ENCODE results near the gene LRBA.

LRBA gene

GRCh38 chr4:150628073-150628472 is 387.0 kb downstream of the LRBA start:
- H3K18ac ChIP-seq (ENCODE audit: low read depth in 1 of 2, low read length in 2 of 2), result no peak overlapping the region

GRCh38 chr4:150625033-150625432 is 390.1 kb downstream of the LRBA start:
- no peaks in the 10 kb centered on the region for H3K4me1 ChIP-seq (ENCODE audit: control insufficient read depth, insufficient read depth, low read depth, low read length)
- H3K27me3 ChIP-seq (ENCODE audit: control insufficient read depth in 1 of 2, insufficient read depth in 1 of 2, low read length in 2 of 2), result no peaks in the 10 kb centered on the region
- no peak overlapping the region for H3K18ac ChIP-seq (ENCODE audit: low read depth in 1 of 2, low read length in 2 of 2)
- H3K9me3 ChIP-seq (ENCODE audit: control insufficient read depth, low read length), result no peaks in the 10 kb centered on the region
- H4K91ac ChIP-seq (ENCODE audit: low read length), result no peak overlapping the region
- H3K9ac ChIP-seq (ENCODE audit: low read length), result no peak overlapping the region
- H4K8ac ChIP-seq (ENCODE audit: low read length), result no peak overlapping the region
- H3K14ac ChIP-seq (ENCODE audit: low read length in 2 of 2), result no peak overlapping the region
- no peak overlapping the region for H2BK12ac ChIP-seq (ENCODE audit: low read length in 2 of 2)
- no peak overlapping the region for H2BK15ac ChIP-seq (ENCODE audit: low read depth, poor library complexity, severe bottlenecking)
- H2BK120ac ChIP-seq (ENCODE audit: low read depth, low read length), result no peak overlapping the region
- DNase-seq, result no peak
- H2BK5ac ChIP-seq (ENCODE audit: low read depth, low read length, poor library complexity, severe bottlenecking), result no peak overlapping the region
- H2AK5ac ChIP-seq (ENCODE audit: low read length, severe bottlenecking), result no peak overlapping the region
- H3K4me3 ChIP-seq (ENCODE audit: insufficient read depth in 1 of 2, low read depth in 1 of 2, low read length in 2 of 2), result no peak overlapping the region
- H3K36me3 ChIP-seq (ENCODE audit: control insufficient read depth in 1 of 2, insufficient read depth in 2 of 2, low read depth in 1 of 2, low read length in 2 of 2), result no peaks in the 10 kb centered on the region
- no peak overlapping the region for H3K23ac ChIP-seq (ENCODE audit: low read length in 2 of 2)
- H3K4me2 ChIP-seq (ENCODE audit: low read length, poor library complexity, severe bottlenecking), result no peak overlapping the region
- H3K4ac ChIP-seq (ENCODE audit: low read depth in 1 of 2, low read length in 2 of 2), result no peak overlapping the region
- H3K79me1 ChIP-seq (replicated peaks; ENCODE audit: low read length, poor library complexity, severe bottlenecking), result peaks cover 2% of the 10 kb centered on the region
- WGBS, result no CpG with 5 or more reads among the region's 2 CpGs
- no peak overlapping the region for H3K27ac ChIP-seq (ENCODE audit: low read length, poor library complexity, severe bottlenecking)
- H2AFZ ChIP-seq (ENCODE audit: low read depth, low read length), result no peak overlapping the region

More at GRCh38 chr4:150628073-150628472, 387.0 kb downstream of the LRBA start:
- H2BK12ac ChIP-seq (ENCODE audit: low read length in 2 of 2), result no peak overlapping the region
- H2AFZ ChIP-seq (ENCODE audit: low read depth, low read length), result no peak overlapping the region
- H3K9ac ChIP-seq (ENCODE audit: low read length), result no peak overlapping the region
- no peaks in the 10 kb centered on the region for H3K27me3 ChIP-seq (ENCODE audit: control insufficient read depth in 1 of 2, insufficient read depth in 1 of 2, low read length in 2 of 2)
- H4K8ac ChIP-seq (ENCODE audit: low read length), result no peak overlapping the region
- no peak overlapping the region for H3K4me2 ChIP-seq (ENCODE audit: low read length, poor library complexity, severe bottlenecking)
- H2BK120ac ChIP-seq (ENCODE audit: low read depth, low read length), result no peak overlapping the region
- no peaks in the 10 kb centered on the region for H3K79me1 ChIP-seq (replicated peaks; ENCODE audit: low read length, poor library complexity, severe bottlenecking)
- no peak for DNase-seq
- peaks cover 6% of the 10 kb centered on the region for H3K9me3 ChIP-seq (ENCODE audit: control insufficient read depth, low read length)
- H2BK5ac ChIP-seq (ENCODE audit: low read depth, low read length, poor library complexity, severe bottlenecking), result no peak overlapping the region
- no peak overlapping the region for H4K91ac ChIP-seq (ENCODE audit: low read length)
- no peak overlapping the region for H3K23ac ChIP-seq (ENCODE audit: low read length in 2 of 2)
- H3K4me1 ChIP-seq (ENCODE audit: control insufficient read depth, insufficient read depth, low read depth, low read length), result no peaks in the 10 kb centered on the region
- H3K14ac ChIP-seq (ENCODE audit: low read length in 2 of 2), result no peak overlapping the region
- no peak overlapping the region for H2BK15ac ChIP-seq (ENCODE audit: low read depth, poor library complexity, severe bottlenecking)
- no peak overlapping the region for H2AK5ac ChIP-seq (ENCODE audit: low read length, severe bottlenecking)
- WGBS, result no CpG with 5 or more reads among the region's 2 CpGs
- H3K4me3 ChIP-seq (ENCODE audit: insufficient read depth in 1 of 2, low read depth in 1 of 2, low read length in 2 of 2), result no peak overlapping the region
- H3K27ac ChIP-seq (ENCODE audit: low read length, poor library complexity, severe bottlenecking), result no peak overlapping the region
- no peaks in the 10 kb centered on the region for H3K36me3 ChIP-seq (ENCODE audit: control insufficient read depth in 1 of 2, insufficient read depth in 2 of 2, low read depth in 1 of 2, low read length in 2 of 2)
- no peak overlapping the region for H3K4ac ChIP-seq (ENCODE audit: low read depth in 1 of 2, low read length in 2 of 2)

GRCh38 chr4:150624055-150624454 is 391.0 kb downstream of the LRBA start:
- H3K9ac ChIP-seq (ENCODE audit: low read length), result no peak overlapping the region
- no CpG with 5 or more reads among the region's 1 CpG for WGBS
- no peaks in the 10 kb centered on the region for H3K4me1 ChIP-seq (ENCODE audit: control insufficient read depth, insufficient read depth, low read depth, low read length)
- H3K79me1 ChIP-seq (replicated peaks; ENCODE audit: low read length, poor library complexity, severe bottlenecking), result peaks cover 2% of the 10 kb centered on the region
- H3K36me3 ChIP-seq (ENCODE audit: control insufficient read depth in 1 of 2, insufficient read depth in 2 of 2, low read depth in 1 of 2, low read length in 2 of 2), result no peaks in the 10 kb centered on the region
- H3K27ac ChIP-seq (ENCODE audit: low read length, poor library complexity, severe bottlenecking), result no peak overlapping the region
- no peak overlapping the region for H4K8ac ChIP-seq (ENCODE audit: low read length)
- H2AFZ ChIP-seq (ENCODE audit: low read depth, low read length), result no peak overlapping the region
- no peak for DNase-seq
- H4K91ac ChIP-seq (ENCODE audit: low read length), result no peak overlapping the region
- H3K27me3 ChIP-seq (ENCODE audit: control insufficient read depth in 1 of 2, insufficient read depth in 1 of 2, low read length in 2 of 2), result no peaks in the 10 kb centered on the region
- no peak overlapping the region for H3K4me2 ChIP-seq (ENCODE audit: low read length, poor library complexity, severe bottlenecking)
- H3K14ac ChIP-seq (ENCODE audit: low read length in 2 of 2), result no peak overlapping the region
- no peak overlapping the region for H3K4ac ChIP-seq (ENCODE audit: low read depth in 1 of 2, low read length in 2 of 2)
- H2BK15ac ChIP-seq (ENCODE audit: low read depth, poor library complexity, severe bottlenecking), result no peak overlapping the region
- no peak overlapping the region for H3K18ac ChIP-seq (ENCODE audit: low read depth in 1 of 2, low read length in 2 of 2)
- no peak overlapping the region for H2AK5ac ChIP-seq (ENCODE audit: low read length, severe bottlenecking)
- H3K23ac ChIP-seq (ENCODE audit: low read length in 2 of 2), result no peak overlapping the region
- H2BK12ac ChIP-seq (ENCODE audit: low read length in 2 of 2), result no peak overlapping the region
- no peak overlapping the region for H3K4me3 ChIP-seq (ENCODE audit: insufficient read depth in 1 of 2, low read depth in 1 of 2, low read length in 2 of 2)
- H2BK120ac ChIP-seq (ENCODE audit: low read depth, low read length), result no peak overlapping the region
- no peaks in the 10 kb centered on the region for H3K9me3 ChIP-seq (ENCODE audit: control insufficient read depth, low read length)
- no peak overlapping the region for H2BK5ac ChIP-seq (ENCODE audit: low read depth, low read length, poor library complexity, severe bottlenecking)

- H3K36me3 ChIP-seq (ENCODE audit: control insufficient read depth in 1 of 2, insufficient read depth in 2 of 2, low read depth in 1 of 2, low read length in 2 of 2), result no peaks in the 10 kb centered on the region
- H3K27me3 ChIP-seq (ENCODE audit: control insufficient read depth in 1 of 2, insufficient read depth in 1 of 2, low read length in 2 of 2), result no peaks in the 10 kb centered on the region
- H3K4me1 ChIP-seq (ENCODE audit: control insufficient read depth, insufficient read depth, low read depth, low read length), result no peaks in the 10 kb centered on the region
- peak overlapping the region in 1 of 2 experiments; percentile 48 for H3K4me3 ChIP-seq (ENCODE audit: insufficient read depth in 1 of 2, low read depth in 1 of 2, low read length in 2 of 2)
- no peak overlapping the region for H3K4me2 ChIP-seq (ENCODE audit: low read length, poor library complexity, severe bottlenecking)
- DNase-seq, result no peak
- no peak overlapping the region for H3K23ac ChIP-seq (ENCODE audit: low read length in 2 of 2)
- H3K4ac ChIP-seq (ENCODE audit: low read depth in 1 of 2, low read length in 2 of 2), result no peak overlapping the region
- H2BK12ac ChIP-seq (ENCODE audit: low read length in 2 of 2), result no peak overlapping the region
- 100% methylated on average over 1 of the region's 1 CpG for WGBS
- no peak overlapping the region for H4K91ac ChIP-seq (ENCODE audit: low read length)
- H2BK15ac ChIP-seq (ENCODE audit: low read depth, poor library complexity, severe bottlenecking), result no peak overlapping the region
- H3K18ac ChIP-seq (ENCODE audit: low read depth in 1 of 2, low read length in 2 of 2), result no peak overlapping the region
- no peak overlapping the region for H2BK5ac ChIP-seq (ENCODE audit: low read depth, low read length, poor library complexity, severe bottlenecking)
- H3K27ac ChIP-seq (ENCODE audit: low read length, poor library complexity, severe bottlenecking), result no peak overlapping the region
- H2AK5ac ChIP-seq (ENCODE audit: low read length, severe bottlenecking), result no peak overlapping the region
- no peak overlapping the region for H4K8ac ChIP-seq (ENCODE audit: low read length)
- H3K9me3 ChIP-seq (ENCODE audit: control insufficient read depth, low read length), result no peaks in the 10 kb centered on the region
- peaks cover 2% of the 10 kb centered on the region for H3K79me1 ChIP-seq (replicated peaks; ENCODE audit: low read length, poor library complexity, severe bottlenecking)
- peak overlapping the region; percentile 51 for H3K9ac ChIP-seq (ENCODE audit: low read length)
- H3K14ac ChIP-seq (ENCODE audit: low read length in 2 of 2), result no peak overlapping the region
- H2BK120ac ChIP-seq (ENCODE audit: low read depth, low read length), result no peak overlapping the region
- no peak overlapping the region for H2AFZ ChIP-seq (ENCODE audit: low read depth, low read length)
These were observed 396.0 kb downstream of the LRBA start for GRCh38 chr4:150619042-150619441.
